OCI-LY7 (cell line): ENCODE results near the gene RAB3C. TPM values are rescaled to one million over a fixed set of nuclear protein-coding genes. Genes with fewer than 3 reads are reported as not detected.

Source experiments
- BruUV-seq: library from RNA; stranded (reverse); fragments of 400-500 nt; replicated peaks from 2 replicates; lab custom pipeline; 2021; lab: Mats Ljungman, UMichigan
- CTCF ChIA-PET: fragments of 300-600 bp; sonication (Branson Sonifier 250); formaldehyde crosslinking; loops from one replicate; lab custom pipeline; 2022; ENCODE audit warnings: antibody characterized with exemption; ENCODE audit not compliant: unreplicated experiment; lab: Charles Lee
- POLR2A ChIA-PET: fragments of 300-600 bp; sonication (Branson Sonifier 250); formaldehyde crosslinking; loops from one replicate; lab custom pipeline; 2022; ENCODE audit warnings: antibody characterized with exemption; lab: Charles Lee
- DNase-seq: peaks from one replicate; pipeline ENCODE4 v3.0.0-alpha.2; 2015; ENCODE audit warnings: low spot score
- H2AFZ ChIP-seq: fragments of 200-600 bp; sonication (generic), shearing (Covaris generic); 2 replicates; pipeline ENCODE4 v1.6.1; 2014; ENCODE audit warnings: mild to moderate bottlenecking, antibody characterized with exemption, low read length, moderate library complexity
- H3K27ac ChIP-seq: fragments of 200-600 bp; sonication (generic); 2 replicates; pipeline ENCODE4 v1.5.1; 2014; ENCODE audit warnings: mixed run types, low read depth, mild to moderate bottlenecking, moderate library complexity, low read length, inconsistent platforms; ENCODE audit not compliant: poor library complexity, severe bottlenecking
- H3K36me3 ChIP-seq: fragments of 200-600 bp; sonication (generic); 2 replicates; pipeline ENCODE4 v1.6.1; 2014; ENCODE audit warnings: mild to moderate bottlenecking, antibody characterized with exemption, low read length, moderate library complexity, mixed read lengths; ENCODE audit not compliant: insufficient read depth
- H3K4me1 ChIP-seq: fragments of 200-600 bp; sonication (generic); 2 replicates; pipeline ENCODE4 v1.5.1; 2014; ENCODE audit warnings: mild to moderate bottlenecking, low read length; ENCODE audit not compliant: insufficient read depth, poor library complexity, severe bottlenecking
- H3K4me2 ChIP-seq: fragments of 200-600 bp; sonication (generic); 2 replicates; pipeline ENCODE4 v1.6.1; 2014; ENCODE audit warnings: mild to moderate bottlenecking, low read length
- H3K4me3 ChIP-seq: fragments of 200-600 bp; sonication (generic); 2 replicates; pipeline ENCODE4 v1.5.1; 2014; ENCODE audit warnings: mild to moderate bottlenecking, low read depth, low read length; ENCODE audit not compliant: poor library complexity, severe bottlenecking
- H3K79me2 ChIP-seq: fragments of 200-600 bp; sonication (generic); 2 replicates; pipeline ENCODE4 v1.6.1; 2016; ENCODE audit warnings: low read depth, mild to moderate bottlenecking, low read length, moderate library complexity, mixed read lengths; ENCODE audit not compliant: insufficient read depth
- H3K9me2 ChIP-seq: fragments of 200-600 bp; sonication (generic); 2 replicates; pipeline ENCODE4 v1.6.1; 2016; ENCODE audit warnings: mild to moderate bottlenecking, low read length, mixed read lengths; ENCODE audit not compliant: insufficient read depth
- H3K9me3 ChIP-seq: fragments of 200-600 bp; sonication (generic); 2 replicates; pipeline ENCODE4 v1.6.1; 2014; ENCODE audit warnings: mild to moderate bottlenecking, mixed run types, low read length, mixed read lengths
- H4K20me1 ChIP-seq: fragments of 200-600 bp; sonication (generic); 2 replicates; pipeline ENCODE4 v1.6.1; 2014; ENCODE audit warnings: mild to moderate bottlenecking, antibody characterized with exemption, low read length, moderate library complexity, mixed read lengths; ENCODE audit not compliant: insufficient read depth
- CTCF ChIP-seq: fragments of 200-600 bp; sonication (generic); conservative IDR thresholded peaks from 2 replicates; pipeline ENCODE4 v1.5.1; 2014; ENCODE audit warnings: mild to moderate bottlenecking, antibody characterized with exemption, low read length, moderate library complexity, mixed read lengths
- EZH2phosphoT487 ChIP-seq: fragments of 200-600 bp; sonication (generic); IDR thresholded peaks from 2 replicates; pipeline ENCODE4 v1.6.1; 2018; ENCODE audit warnings: low read depth, borderline replicate concordance, mild to moderate bottlenecking, mixed run types, antibody characterized with exemption, low read length, moderate library complexity, mixed read lengths
- intact Hi-C: fragments of 100-400 bp; cut with micrococcal nuclease; formaldehyde crosslinking; loops from one replicate; pipeline ENCODE4 v1.10.0; 2022; ENCODE audit not compliant: unreplicated experiment
- total RNA-seq, 2 experiments: library from RNA; depleted of rRNA in 1 of 2; stranded (reverse); fragments of >200 nt in 1 of 2; shearing (Covaris generic) in 1 of 2; gene quantifications; 2 replicates each; pipeline ENCODE4 v1.2.3, GENCODE V29; 2014 to 2022

RAB3C gene
- total RNA-seq, 2 experiments from 2014 or later: not detected

- Histone ChIP-seq H2AFZ (no peak overlapping the region), H3K4me3 (no peak overlapping the region), H3K4me2 (no peak overlapping the region), H3K27ac (no peak overlapping the region), H3K9me2 (no peaks in the 10 kb centered on the region), H3K4me1 (no peaks in the 10 kb centered on the region), H3K36me3 (no peaks in the 10 kb centered on the region), H3K79me2 (no peaks in the 10 kb centered on the region), H4K20me1 (no peaks in the 10 kb centered on the region), H3K9me3 (no peaks in the 10 kb centered on the region)
- intact Hi-C loops: no loop called here
- no peak for DNase-seq
- CTCF ChIA-PET: no interaction called here
- POLR2A ChIA-PET: no interaction called here
- no TSS peak for BruUV-seq
- TF ChIP-seq CTCF: no peak
- no peak for TF ChIP-seq EZH2phosphoT487
Observed at GRCh38 chr5:58771796-58772195, 188.9 kb downstream of the RAB3C start.

GRCh38 chr5:58773744-58774441, 191.0 kb downstream of the RAB3C start:
- BruUV-seq: no TSS peak
- Histone ChIP-seq H3K36me3 (no peaks in the 10 kb centered on the region), H3K79me2 (no peaks in the 10 kb centered on the region), H3K4me1 (no peaks in the 10 kb centered on the region), H2AFZ (no peak overlapping the region), H3K27ac (no peak overlapping the region), H3K4me3 (no peak overlapping the region), H3K9me3 (no peaks in the 10 kb centered on the region), H4K20me1 (no peaks in the 10 kb centered on the region), H3K9me2 (no peaks in the 10 kb centered on the region), H3K4me2 (no peak overlapping the region)
- TF ChIP-seq CTCF: no peak
- no peak for TF ChIP-seq EZH2phosphoT487
- CTCF ChIA-PET: no interaction called here
- no peak for DNase-seq
- POLR2A ChIA-PET: no interaction called here
- intact Hi-C loops: no loop called here

GRCh38 chr5:58774937-58775336, 192.1 kb downstream of the RAB3C start:
- no peak for DNase-seq
- H3K4me1 ChIP-seq: no peaks in the 10 kb centered on the region
- no peak for TF ChIP-seq EZH2phosphoT487
- no peak for TF ChIP-seq CTCF
- intact Hi-C loops: no loop called here
- no TSS peak for BruUV-seq
- no peaks in the 10 kb centered on the region for H3K9me2 ChIP-seq
- H3K79me2 ChIP-seq: no peaks in the 10 kb centered on the region
- H3K4me3 ChIP-seq: no peak overlapping the region
- ChIA-PET CTCF (no interaction called here), POLR2A (no interaction called here)
- no peaks in the 10 kb centered on the region for H3K36me3 ChIP-seq
- H3K4me2 ChIP-seq: no peak overlapping the region
- no peak overlapping the region for H2AFZ ChIP-seq
- H4K20me1 ChIP-seq: no peaks in the 10 kb centered on the region
- no peaks in the 10 kb centered on the region for H3K9me3 ChIP-seq
- H3K27ac ChIP-seq: no peak overlapping the region
